GM23248 (cell line): ENCODE measurements around the gene LDB2. TPM values are rescaled to one million over a fixed set of nuclear protein-coding genes. Genes with fewer than 3 reads are reported as not detected.
"Not testable (repeated sequence)": the region's sequence is repeated elsewhere in the genome, so short reads cannot be mapped to it uniquely, and the experiment has no call there.

ENCODE experiments used
- DNase-seq: peaks from one replicate; pipeline ENCODE4 v3.0.0-alpha.2; 2015
- H2AFZ ChIP-seq: fragments of 200-600 bp; sonication (generic); 2 replicates; pipeline ENCODE4 v1.6.1; 2016; ENCODE audit warnings: antibody characterized with exemption
- H3F3A ChIP-seq: fragments of 200-600 bp; sonication (generic); 2 replicates; pipeline ENCODE4 v1.6.1; 2016; ENCODE audit warnings: mild to moderate bottlenecking, antibody characterized with exemption, mixed run types; ENCODE audit not compliant: insufficient read depth
- H3K27ac ChIP-seq: fragments of 200-600 bp; sonication (generic); 2 replicates; pipeline ENCODE4 v1.5.1; 2016; ENCODE audit warnings: mild to moderate bottlenecking
- H3K27me3 ChIP-seq: fragments of 200-600 bp; sonication (generic); replicated peaks from 2 replicates; pipeline ENCODE4 v1.6.1; 2016; ENCODE audit warnings: mild to moderate bottlenecking; ENCODE audit not compliant: insufficient read depth
- H3K36me3 ChIP-seq: fragments of 200-600 bp; sonication (generic); 2 replicates; pipeline ENCODE4 v1.6.1; 2016; ENCODE audit warnings: low read depth, mild to moderate bottlenecking
- H3K4me1 ChIP-seq: fragments of 200-600 bp; sonication (generic); 2 replicates; pipeline ENCODE4 v1.6.1; 2016; ENCODE audit warnings: mild to moderate bottlenecking; ENCODE audit not compliant: insufficient read depth
- H3K4me2 ChIP-seq: fragments of 200-600 bp; sonication (generic); one replicate; pipeline ENCODE4 v1.6.1; 2016; ENCODE audit warnings: mild to moderate bottlenecking; ENCODE audit not compliant: unreplicated experiment
- H3K4me3 ChIP-seq: fragments of 200-600 bp; sonication (generic); 2 replicates; pipeline ENCODE4 v1.5.1; 2016; ENCODE audit warnings: mild to moderate bottlenecking
- H3K79me2 ChIP-seq: fragments of 200-600 bp; sonication (generic); 2 replicates; pipeline ENCODE4 v1.6.1; 2016; ENCODE audit warnings: mild to moderate bottlenecking; ENCODE audit not compliant: insufficient read depth
- H3K9ac ChIP-seq: fragments of 200-600 bp; sonication (generic); 2 replicates; pipeline ENCODE4 v1.6.1; 2016; ENCODE audit warnings: mild to moderate bottlenecking
- H3K9me2 ChIP-seq: fragments of 200-600 bp; sonication (generic); 2 replicates; pipeline ENCODE4 v1.6.1; 2016; ENCODE audit warnings: mixed run types, mild to moderate bottlenecking, moderate library complexity; ENCODE audit not compliant: insufficient read depth
- H3K9me3 ChIP-seq: fragments of 200-600 bp; sonication (generic); one replicate; pipeline ENCODE4 v1.6.1; 2017; ENCODE audit warnings: low read depth
- H4K20me1 ChIP-seq: fragments of 200-600 bp; sonication (generic); 2 replicates; pipeline ENCODE4 v1.6.0; 2016; ENCODE audit not compliant: insufficient read depth
- EZH2 ChIP-seq: fragments of 200-600 bp; sonication (generic); IDR thresholded peaks from 2 replicates; pipeline ENCODE4 v1.6.1; 2018; ENCODE audit warnings: antibody characterized with exemption, mild to moderate bottlenecking; ENCODE audit not compliant: insufficient read depth, poor library complexity, severe bottlenecking
- EZH2phosphoT487 ChIP-seq: fragments of 200-600 bp; sonication (generic); IDR thresholded peaks from 2 replicates; pipeline ENCODE4 v1.6.1; 2018; ENCODE audit warnings: antibody characterized with exemption, moderate library complexity, mild to moderate bottlenecking, low read depth; ENCODE audit not compliant: insufficient read depth
- WGBS, 2 experiments: methylation state at CpG; one replicate each; pipeline ENCODE4 v1.1.6; 2015 to 2017; ENCODE audit warnings: low lambda C conversion rate in 2 of 2, low coverage in 1 of 2; ENCODE audit errors: missing lambda C conversion rate in 2 of 2; 5-methylcytosine and 5-hydroxymethylcytosine counted together
- in situ Hi-C: fragments of 300-500 bp; cut with MboI; formaldehyde crosslinking; loops from 2 replicates; pipeline ENCODE4 v1.15.0; 2020
- polyA plus RNA-seq: library from polyadenylated mRNA; unstranded; fragments of >200 nt; fragmentation: Nextera tagmentation; extraction: Ambion mirVana; gene quantifications from 2 replicates; pipeline ENCODE4 v1.2.1, GENCODE V29; 2016
- total RNA-seq: library from RNA; depleted of rRNA; stranded (reverse); fragments of >200 nt; shearing (Covaris generic); gene quantifications from 2 replicates; pipeline ENCODE4 v1.2.3, GENCODE V29; 2014

LDB2 gene
- total and polyA plus RNA-seq, 2 experiments from 2014 or later: 52.8 to 76.6 TPM

GRCh38 chr4:16530688-16531635, 367.5 kb downstream of the LDB2 start:
- Histone ChIP-seq H3K36me3 (no peaks in the 10 kb centered on the region), H3K4me3 (no peak overlapping the region), H3F3A (peaks cover 39% of the 10 kb centered on the region), H3K79me2 (no peaks in the 10 kb centered on the region), H3K9ac (no peak overlapping the region), H3K4me2 (peak overlapping the region; percentile 60), H3K27me3 (no peaks in the 10 kb centered on the region), H3K27ac (no peak overlapping the region), H3K4me1 (peaks cover 34% of the 10 kb centered on the region), H2AFZ (no peak overlapping the region), H4K20me1 (no peaks in the 10 kb centered on the region), H3K9me3 (no peaks in the 10 kb centered on the region), H3K9me2 (no peaks in the 10 kb centered on the region)
- DNase-seq: peak; percentile 67
- in situ Hi-C loops: no loop called here
- WGBS, 2 experiments: 67 to 69% methylated on average over 3 of the region's 3 CpGs
- TF ChIP-seq EZH2phosphoT487 (no peak), EZH2 (no peak)

GRCh38 chr4:16524911-16525554, 373.4 kb downstream of the LDB2 start:
- peaks cover under 1% of the 10 kb centered on the region; the same call in 1 of the 2 replicates for H3F3A ChIP-seq
- no peak overlapping the region for H3K27ac ChIP-seq
- no peaks in the 10 kb centered on the region for H3K27me3 ChIP-seq
- H3K4me3 ChIP-seq: no peak overlapping the region
- no peak overlapping the region for H3K9ac ChIP-seq
- DNase-seq: peak; percentile 72
- WGBS, 2 experiments: 66 to 69% methylated on average over 5 of the region's 5 CpGs
- H3K9me2 ChIP-seq: no peaks in the 10 kb centered on the region
- H3K4me1 ChIP-seq: peaks cover 11% of the 10 kb centered on the region
- no peaks in the 10 kb centered on the region for H3K36me3 ChIP-seq
- H4K20me1 ChIP-seq: no peaks in the 10 kb centered on the region
- in situ Hi-C loops: no loop called here
- TF ChIP-seq EZH2: no peak
- TF ChIP-seq EZH2phosphoT487: no peak
- H3K9me3 ChIP-seq: no peaks in the 10 kb centered on the region
- H3K79me2 ChIP-seq: no peaks in the 10 kb centered on the region
- no peak overlapping the region for H2AFZ ChIP-seq
- no peak overlapping the region for H3K4me2 ChIP-seq

GRCh38 chr4:16524406-16524805, 374.0 kb downstream of the LDB2 start:
- no peaks in the 10 kb centered on the region for H3K9me3 ChIP-seq
- no peak overlapping the region for H3K4me3 ChIP-seq
- H3K27me3 ChIP-seq: no peaks in the 10 kb centered on the region
- H3K4me1 ChIP-seq: peaks cover 9% of the 10 kb centered on the region; the same call in 1 of the 2 replicates
- no peak for DNase-seq
- H4K20me1 ChIP-seq: no peaks in the 10 kb centered on the region
- WGBS, 2 experiments: 77 to 86% methylated on average over 5 of the region's 5 CpGs
- no peaks in the 10 kb centered on the region for H3K9me2 ChIP-seq
- in situ Hi-C loops: no loop called here
- TF ChIP-seq EZH2: no peak
- no peak for TF ChIP-seq EZH2phosphoT487
- no peaks in the 10 kb centered on the region for H3K36me3 ChIP-seq
- no peaks in the 10 kb centered on the region for H3K79me2 ChIP-seq
- H3K27ac ChIP-seq: no peak overlapping the region
- H3K4me2 ChIP-seq: no peak overlapping the region
- H3F3A ChIP-seq: no peaks in the 10 kb centered on the region
- H2AFZ ChIP-seq: no peak overlapping the region
- no peak overlapping the region for H3K9ac ChIP-seq

- H3K4me3 ChIP-seq, H3K9ac ChIP-seq, H3K36me3 ChIP-seq, H3K79me2 ChIP-seq, DNase-seq, H3K9me3 ChIP-seq, H2AFZ ChIP-seq, H3K9me2 ChIP-seq, in situ Hi-C loops, H3K4me1 ChIP-seq, H3K4me2 ChIP-seq, H3K27me3 ChIP-seq, H4K20me1 ChIP-seq, H3K27ac ChIP-seq, H3F3A ChIP-seq: not testable (repeated sequence)
- WGBS, 2 experiments: 97 to 98% methylated on average over 6 of the region's 6 CpGs
These were observed 374.9 kb downstream of the LDB2 start for GRCh38 chr4:16523526-16523925.
